Sigmoid colon (tissue), 7 donors: ENCODE data around the gene SCEL. TPM values are rescaled to one million over a fixed set of nuclear protein-coding genes. Genes with fewer than 3 reads are reported as not detected.

ENCODE experiments used
- DNase-seq: peaks from one replicate; pipeline ENCODE4 v3.0.0-alpha.2; 2019
- H3K27ac ChIP-seq, 4 donors: fragments of 200-600 bp; sonication (generic); one replicate each; pipeline ENCODE4 v1.5.1; 2016 to 2019; ENCODE audit warnings: mild to moderate bottlenecking in 1 of 4
- H3K27me3 ChIP-seq, 3 donors: fragments of 200-600 bp; sonication (generic); one replicate each; pipeline ENCODE4 v1.5.1; 2019; ENCODE audit warnings: mild to moderate bottlenecking in 1 of 3
- H3K36me3 ChIP-seq, 4 donors: fragments of 200-600 bp; sonication (generic); one replicate each; pipeline ENCODE4 v1.5.1; 2016 to 2019
- H3K4me1 ChIP-seq, 4 donors: fragments of 200-600 bp; sonication (generic); one replicate each; pipeline ENCODE4 v1.5.1; 2017 to 2019
- H3K4me3 ChIP-seq, 4 donors: fragments of 200-600 bp; sonication (generic); one replicate each; pipeline ENCODE4 v1.5.1; 2017 to 2019; ENCODE audit warnings: mild to moderate bottlenecking in 2 of 4, moderate library complexity in 1 of 4
- H3K9me3 ChIP-seq, 4 donors: fragments of 200-600 bp in 3 of 4; sonication (generic) in 3 of 4; one replicate each; pipeline versions ENCODE4 v1.5.1 to v1.6.1; 2013 to 2019
- EP300 ChIP-seq, 4 donors: sonication (generic); formaldehyde crosslinking; IDR thresholded peaks; one replicate each; pipeline ENCODE4 v1.6.1; 2017; ENCODE audit warnings: antibody characterized with exemption in 4 of 4
- POLR2A ChIP-seq, 2 donors: fragments of 450-650 bp; IDR thresholded peaks; one replicate each; pipeline ENCODE4 v1.6.1; 2016; ENCODE audit warnings: antibody characterized with exemption in 2 of 2, mild to moderate bottlenecking in 2 of 2, moderate library complexity in 2 of 2
- POLR2AphosphoS5 ChIP-seq, 4 donors: sonication (generic); formaldehyde crosslinking; IDR thresholded peaks; one replicate each; pipeline ENCODE4 v1.6.1; 2017; ENCODE audit warnings: antibody characterized with exemption in 4 of 4
- WGBS, 2 donors: extraction: QIAGEN DNeasy Blood & Tissue Kit; methylation state at CpG; one replicate each; pipeline ENCODE4 v1.1.7; 2013; 5-methylcytosine and 5-hydroxymethylcytosine counted together
- intact Hi-C: fragments of 100-400 bp; cut with DNase I; formaldehyde crosslinking; loops from one replicate; pipeline ENCODE4 v1.15.1; 2023
- polyA plus RNA-seq, 3 donors: library from polyadenylated mRNA; stranded (reverse); fragments of 200-250 nt; gene quantifications; one replicate each; pipeline ENCODE4 v1.2.3, GENCODE V29; 2013
- total RNA-seq, 4 donors: library from RNA; depleted of rRNA; stranded (reverse); fragments of >200 nt; gene quantifications; one replicate each; pipeline ENCODE4 v1.1.0, GENCODE V29; 2016
- TF ChIP-seq, protein P1 (sequence below), 4 experiments: fragments of 450-650 bp in 3 of 4; fragments of 200-600 bp in 1 of 4; IDR thresholded peaks; one replicate each; pipeline ENCODE4 v1.5.1; 2016 to 2019; ENCODE audit warnings: antibody characterized with exemption in 4 of 4, mild to moderate bottlenecking in 3 of 4, moderate library complexity in 2 of 4
- donor health status: healthy with polysubstance abuse.
- donor health status: Bipolar disorder and iron deficiency.
- donor health status: healthy.

SCEL gene
- total and polyA plus RNA-seq, 7 donors = 0.54 to 2.4 (median 2.1) TPM; not detected in 4

DNA sequence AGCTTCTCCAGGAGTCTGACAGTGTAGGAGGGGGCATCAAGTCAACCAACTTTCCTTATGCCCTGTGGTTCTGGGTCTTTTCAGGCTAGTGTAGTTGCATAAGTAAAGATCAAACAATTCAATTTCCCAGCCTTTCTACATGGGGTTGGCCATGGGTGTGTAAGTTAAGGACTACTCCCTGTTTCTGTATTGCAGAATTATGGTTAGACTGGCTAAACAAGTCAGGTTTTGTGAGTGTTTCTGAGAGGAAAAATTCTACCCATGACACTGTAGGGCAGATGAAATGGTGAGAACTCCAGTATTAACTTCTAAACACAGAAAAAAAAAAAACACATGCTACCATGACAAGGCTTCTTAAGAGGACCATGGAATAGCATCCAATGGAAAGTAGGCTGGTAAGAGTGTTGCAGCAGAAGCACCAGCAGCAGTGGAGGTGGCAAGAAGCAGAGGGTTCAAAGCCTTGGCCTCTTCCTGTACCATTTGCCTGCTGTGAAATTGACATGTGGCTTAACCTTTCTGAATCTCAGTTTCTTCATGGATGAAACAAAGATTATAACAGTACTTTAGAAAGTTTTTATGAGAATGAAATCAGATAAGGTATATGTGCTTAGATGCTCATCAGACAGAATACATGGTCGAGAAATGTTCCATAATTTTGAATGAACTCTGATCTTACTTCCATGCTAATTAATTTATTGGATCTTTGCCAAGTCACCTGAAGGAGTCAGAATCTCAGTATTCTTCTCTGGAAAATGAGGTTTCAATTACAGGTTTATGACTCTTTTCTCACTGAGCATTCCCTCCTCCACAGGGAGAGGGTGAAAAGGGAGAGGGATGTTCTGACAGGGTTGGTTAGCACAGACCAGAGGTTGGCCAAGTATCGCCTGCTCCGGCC is 11.4 kb upstream of the SCEL start:
- Histone ChIP-seq H3K4me3 (no peak overlapping the region), H3K27me3 (no peaks in the 10 kb centered on the region), H3K9me3 (no peaks in the 10 kb centered on the region), H3K27ac (no peak overlapping the region), H3K36me3 (no peaks in the 10 kb centered on the region), H3K4me1 (no peaks in the 10 kb centered on the region)
- intact Hi-C loops = no loop called here
- 69 to 86% methylated on average over 3 of the region's 3 CpGs for WGBS, 2 donors
- DNase-seq = no peak
- TF ChIP-seq POLR2AphosphoS5 (IDR thresholded peaks at IDR 0.05) = no peak
- TF ChIP-seq, protein P1, sequence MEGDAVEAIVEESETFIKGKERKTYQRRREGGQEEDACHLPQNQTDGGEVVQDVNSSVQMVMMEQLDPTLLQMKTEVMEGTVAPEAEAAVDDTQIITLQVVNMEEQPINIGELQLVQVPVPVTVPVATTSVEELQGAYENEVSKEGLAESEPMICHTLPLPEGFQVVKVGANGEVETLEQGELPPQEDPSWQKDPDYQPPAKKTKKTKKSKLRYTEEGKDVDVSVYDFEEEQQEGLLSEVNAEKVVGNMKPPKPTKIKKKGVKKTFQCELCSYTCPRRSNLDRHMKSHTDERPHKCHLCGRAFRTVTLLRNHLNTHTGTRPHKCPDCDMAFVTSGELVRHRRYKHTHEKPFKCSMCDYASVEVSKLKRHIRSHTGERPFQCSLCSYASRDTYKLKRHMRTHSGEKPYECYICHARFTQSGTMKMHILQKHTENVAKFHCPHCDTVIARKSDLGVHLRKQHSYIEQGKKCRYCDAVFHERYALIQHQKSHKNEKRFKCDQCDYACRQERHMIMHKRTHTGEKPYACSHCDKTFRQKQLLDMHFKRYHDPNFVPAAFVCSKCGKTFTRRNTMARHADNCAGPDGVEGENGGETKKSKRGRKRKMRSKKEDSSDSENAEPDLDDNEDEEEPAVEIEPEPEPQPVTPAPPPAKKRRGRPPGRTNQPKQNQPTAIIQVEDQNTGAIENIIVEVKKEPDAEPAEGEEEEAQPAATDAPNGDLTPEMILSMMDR (IDR thresholded peaks at IDR 0.05) = no peak
- TF ChIP-seq POLR2A (IDR thresholded peaks at IDR 0.05) = no peak
- no peak for TF ChIP-seq EP300 (IDR thresholded peaks at IDR 0.05)

DNA sequence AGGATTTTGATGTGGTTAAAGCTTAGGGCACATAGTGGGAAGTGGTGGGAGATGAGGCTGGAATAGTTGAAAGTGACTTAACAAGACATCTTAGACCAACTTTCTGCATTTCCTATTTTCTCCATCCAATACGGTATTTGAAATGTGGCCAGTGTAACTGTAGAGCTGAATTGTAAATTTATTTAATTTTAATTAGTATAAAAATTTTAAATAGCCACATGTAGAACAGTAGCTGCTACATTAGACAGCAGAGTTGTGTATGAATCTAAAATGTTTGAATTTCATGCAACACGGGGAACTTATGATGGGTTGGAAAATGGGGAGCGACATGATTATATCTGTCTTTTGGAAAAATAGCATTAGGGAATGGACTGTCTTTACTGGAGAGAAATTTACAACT is 7.1 kb upstream of the SCEL start:
- intact Hi-C loops = no loop called here
- WGBS, 2 donors = 91 to 92% methylated on average over 3 of the region's 3 CpGs
- H3K27me3 ChIP-seq = no peaks in the 10 kb centered on the region
- DNase-seq = no peak
- no peaks in the 10 kb centered on the region for H3K9me3 ChIP-seq
- H3K4me3 ChIP-seq = no peak overlapping the region
- H3K36me3 ChIP-seq = no peaks in the 10 kb centered on the region
- TF ChIP-seq POLR2AphosphoS5 (IDR thresholded peaks at IDR 0.05) (no peak), POLR2A (IDR thresholded peaks at IDR 0.05) (no peak), EP300 (IDR thresholded peaks at IDR 0.05) (no peak)
- TF ChIP-seq, protein P1 (IDR thresholded peaks at IDR 0.05) = no peak
- H3K27ac ChIP-seq = no peak overlapping the region
- H3K4me1 ChIP-seq = no peaks in the 10 kb centered on the region

DNA sequence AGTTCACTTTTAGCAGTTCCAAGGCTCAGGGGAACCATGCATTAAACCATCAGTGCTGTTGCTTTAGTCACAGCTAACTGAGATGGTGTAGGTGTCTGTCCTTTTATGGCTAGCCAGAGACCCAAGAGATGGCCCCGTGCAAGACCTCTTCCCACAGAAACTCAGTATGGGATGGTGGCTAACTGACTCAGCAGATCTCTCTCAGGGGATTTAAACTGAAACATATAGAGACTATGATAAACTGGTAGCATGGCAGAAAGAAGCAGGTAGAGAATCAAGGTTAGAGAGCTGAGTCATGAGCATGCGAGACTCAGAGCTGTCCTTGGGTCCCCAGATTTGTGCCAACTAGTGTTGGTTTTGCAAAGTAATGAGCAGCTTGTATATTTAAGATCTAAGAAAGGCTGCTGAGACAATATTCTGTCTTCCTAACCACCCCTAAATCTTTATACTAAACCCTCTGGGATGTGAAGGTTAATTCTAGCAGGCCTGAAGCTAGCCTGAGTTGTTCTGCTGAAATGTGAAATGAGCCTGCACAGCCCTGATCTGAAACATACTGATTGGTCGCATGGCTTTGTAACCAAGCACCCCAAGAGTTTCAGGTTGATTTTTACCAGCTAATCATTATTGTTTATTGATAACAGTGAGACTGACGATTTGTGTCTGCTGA is 6.5 kb upstream of the SCEL start:
- Histone ChIP-seq H3K4me3 (no peak overlapping the region), H3K4me1 (no peaks in the 10 kb centered on the region), H3K27me3 (no peaks in the 10 kb centered on the region), H3K36me3 (no peaks in the 10 kb centered on the region), H3K9me3 (no peaks in the 10 kb centered on the region), H3K27ac (no peak overlapping the region)
- TF ChIP-seq, protein P1 (IDR thresholded peaks at IDR 0.05) = no peak
- TF ChIP-seq EP300 (IDR thresholded peaks at IDR 0.05) (no peak), POLR2AphosphoS5 (IDR thresholded peaks at IDR 0.05) (no peak), POLR2A (IDR thresholded peaks at IDR 0.05) (no peak)
- WGBS, 2 donors = 69 to 71% methylated on average over 4 of the region's 4 CpGs
- intact Hi-C loops = no loop called here
- DNase-seq = no peak

DNA sequence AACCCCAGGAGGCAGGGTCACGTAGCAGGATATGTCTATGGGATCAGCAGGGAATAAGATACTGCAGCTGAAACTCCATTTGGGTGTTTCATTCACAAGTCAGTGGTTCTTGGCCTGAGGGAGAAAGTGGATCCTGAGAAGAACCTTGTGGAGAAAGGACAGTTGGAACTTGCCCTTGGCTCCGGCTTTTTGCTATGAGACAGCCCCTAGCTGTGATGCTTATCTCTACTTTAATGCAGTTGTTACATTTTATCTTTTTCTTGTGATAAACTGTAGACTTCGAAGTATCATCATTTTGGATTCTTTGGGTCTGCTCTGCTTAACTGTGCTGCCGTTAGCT is 6.0 kb upstream of the SCEL start:
- Histone ChIP-seq H3K27me3 (no peaks in the 10 kb centered on the region), H3K4me1 (no peaks in the 10 kb centered on the region), H3K36me3 (no peaks in the 10 kb centered on the region), H3K9me3 (no peaks in the 10 kb centered on the region), H3K4me3 (no peak overlapping the region), H3K27ac (no peak overlapping the region)
- TF ChIP-seq POLR2A (IDR thresholded peaks at IDR 0.05) (no peak), POLR2AphosphoS5 (IDR thresholded peaks at IDR 0.05) (no peak), EP300 (IDR thresholded peaks at IDR 0.05) (no peak)
- TF ChIP-seq, protein P1 (IDR thresholded peaks at IDR 0.05) = no peak
- DNase-seq = no peak
- 69 to 87% methylated on average over 4 of the region's 4 CpGs for WGBS, 2 donors
- intact Hi-C loops = no loop called here
